IPS-NIHi7 (cell line): ENCODE measurements around the gene SLC6A3.

ENCODE experiments used
- DNase-seq: peaks from one replicate; pipeline ENCODE4 v3.0.0; 2012; ENCODE audit warnings: mixed read lengths; ENCODE audit errors: extremely low spot score

SLC6A3 gene

DNA sequence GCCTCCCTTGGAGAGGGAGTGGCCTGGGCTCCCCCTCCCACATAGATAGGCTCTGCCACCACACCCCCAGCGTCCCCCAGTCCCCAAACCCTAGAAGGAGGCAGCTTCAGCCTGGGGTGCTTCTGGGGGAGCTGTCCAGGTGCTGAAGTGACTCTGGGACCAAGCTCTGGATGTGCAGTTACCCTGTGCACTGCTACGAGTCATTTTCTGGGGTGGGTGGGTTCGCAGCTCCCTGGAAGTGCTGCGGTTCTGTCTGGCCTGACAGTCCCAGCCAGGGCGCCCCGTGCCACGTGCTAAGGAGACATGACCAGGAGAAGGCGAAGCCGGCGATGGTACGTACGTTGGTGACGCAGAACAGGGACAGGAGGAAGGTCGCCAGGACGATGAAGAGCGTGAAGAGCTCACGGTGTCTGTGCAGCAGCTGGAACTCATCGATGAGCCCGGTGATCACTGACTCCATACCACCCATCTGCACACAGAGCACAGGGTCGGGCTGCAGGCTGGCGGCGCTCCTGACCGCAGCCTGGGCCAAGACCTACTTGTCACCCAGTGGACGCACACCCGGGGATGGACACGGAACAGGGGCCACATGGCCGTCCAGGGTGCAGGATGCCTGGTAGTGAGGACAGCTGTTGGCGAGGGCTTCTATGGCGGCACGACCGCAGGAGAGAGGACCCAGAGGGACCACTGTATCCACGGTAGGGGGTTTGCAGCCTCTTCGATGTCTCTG is 35.7 kb downstream of the SLC6A3 start:
- peak; percentile 81 for DNase-seq

- no peak for DNase-seq
Measured at GRCh38 chr5:1406681-1407640, 38.3 kb downstream of the SLC6A3 start.

DNA sequence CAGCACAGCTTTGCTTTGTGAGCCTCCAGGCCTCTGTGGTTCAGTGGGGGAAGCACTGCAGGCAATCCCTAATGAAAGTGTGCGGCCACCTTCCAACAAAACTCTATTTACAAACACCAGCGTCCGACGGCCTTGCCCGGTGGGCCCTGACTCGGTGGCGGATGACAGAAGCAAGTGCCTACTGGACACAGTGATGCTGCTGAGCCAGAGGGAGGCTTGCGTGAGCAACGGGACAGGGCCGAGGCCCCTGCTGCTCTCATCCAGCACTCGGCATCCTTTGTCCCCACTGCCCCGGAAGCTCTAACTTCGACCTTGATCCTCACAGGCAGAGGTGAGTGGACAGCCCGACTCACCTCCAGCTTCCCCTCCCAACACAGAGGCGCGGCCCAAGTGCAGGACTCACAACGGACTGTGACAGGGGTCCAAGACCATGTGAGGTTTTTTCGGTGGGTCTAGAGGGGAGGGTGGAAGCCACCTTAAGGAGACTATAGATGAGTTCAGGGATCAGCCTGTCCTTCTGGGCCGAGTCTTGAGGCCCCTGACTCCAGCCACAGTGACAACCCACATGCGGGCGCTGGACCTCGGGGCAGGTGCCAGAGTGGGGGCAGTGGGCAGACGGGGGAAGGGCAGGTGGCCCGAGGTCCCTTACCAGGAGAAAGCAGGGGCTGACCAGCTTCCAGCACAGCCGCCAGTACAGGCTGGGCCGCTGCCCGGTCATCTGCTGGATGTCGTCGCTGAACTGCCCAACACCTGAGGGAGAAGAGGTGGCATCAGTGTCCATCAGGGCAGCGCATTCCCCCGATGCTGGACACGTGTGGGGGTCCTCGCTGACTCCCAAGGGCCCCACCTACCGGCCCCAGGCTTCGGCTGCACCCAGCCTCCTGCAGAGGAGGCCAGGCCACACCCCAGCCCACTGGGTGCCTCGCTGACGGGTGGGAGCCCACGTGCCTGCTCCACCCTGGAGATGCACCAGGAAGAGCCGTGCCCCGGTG is 39.4 kb downstream of the SLC6A3 start:
- no peak for DNase-seq

- DNase-seq: no peak
Measured at GRCh38 chr5:1405121-1405520, 40.1 kb downstream of the SLC6A3 start.

DNA sequence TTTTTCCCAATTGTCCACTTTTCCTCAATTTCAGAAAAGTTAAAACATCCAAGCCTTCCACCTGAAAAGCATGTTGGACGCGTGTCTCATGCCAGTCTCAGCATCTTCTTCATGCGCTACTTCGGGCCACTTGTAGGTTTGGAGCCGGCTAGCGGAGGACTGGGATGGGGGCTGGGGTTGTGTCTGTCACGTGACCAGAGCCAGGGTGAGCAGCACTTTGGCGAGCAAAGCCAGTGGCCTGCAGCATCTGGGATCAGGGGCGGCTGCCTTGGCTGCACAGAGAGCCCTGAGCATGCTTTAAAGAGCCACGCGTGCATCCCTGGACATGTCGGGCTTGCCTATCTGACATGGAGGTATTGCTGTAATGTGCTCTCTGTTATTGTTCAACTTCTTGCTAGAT is 41.2 kb downstream of the SLC6A3 start:
- no peak for DNase-seq

DNA sequence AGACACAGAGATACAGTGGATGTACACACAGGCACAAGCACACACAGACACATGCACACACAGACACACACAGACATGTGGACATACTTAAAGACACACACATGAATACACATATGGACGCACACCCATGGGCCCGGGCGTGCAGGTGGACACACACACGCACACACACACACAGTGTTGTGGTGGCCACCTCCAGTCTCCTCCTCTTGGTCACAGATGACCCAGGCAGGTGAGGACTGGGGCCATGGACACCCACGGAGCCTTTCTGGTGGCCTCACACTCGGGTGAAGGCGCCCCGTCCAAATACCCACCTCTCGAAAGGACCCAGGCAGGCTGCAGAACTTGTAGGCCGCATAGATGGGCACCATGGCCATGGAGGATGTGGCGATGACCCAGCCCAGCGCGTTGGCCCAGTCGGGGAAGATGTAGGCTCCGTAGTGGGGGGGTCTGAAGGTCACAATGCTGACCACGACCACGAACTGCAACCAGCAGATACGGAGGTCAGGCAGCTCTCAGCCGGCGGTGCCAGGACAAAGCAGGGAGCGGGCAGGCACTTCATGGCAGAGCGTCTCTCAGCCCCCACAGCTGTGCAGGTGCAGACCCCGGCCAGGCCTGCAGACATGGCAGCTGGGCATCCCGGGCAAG is 42.5 kb downstream of the SLC6A3 start:
- no peak for DNase-seq

DNA sequence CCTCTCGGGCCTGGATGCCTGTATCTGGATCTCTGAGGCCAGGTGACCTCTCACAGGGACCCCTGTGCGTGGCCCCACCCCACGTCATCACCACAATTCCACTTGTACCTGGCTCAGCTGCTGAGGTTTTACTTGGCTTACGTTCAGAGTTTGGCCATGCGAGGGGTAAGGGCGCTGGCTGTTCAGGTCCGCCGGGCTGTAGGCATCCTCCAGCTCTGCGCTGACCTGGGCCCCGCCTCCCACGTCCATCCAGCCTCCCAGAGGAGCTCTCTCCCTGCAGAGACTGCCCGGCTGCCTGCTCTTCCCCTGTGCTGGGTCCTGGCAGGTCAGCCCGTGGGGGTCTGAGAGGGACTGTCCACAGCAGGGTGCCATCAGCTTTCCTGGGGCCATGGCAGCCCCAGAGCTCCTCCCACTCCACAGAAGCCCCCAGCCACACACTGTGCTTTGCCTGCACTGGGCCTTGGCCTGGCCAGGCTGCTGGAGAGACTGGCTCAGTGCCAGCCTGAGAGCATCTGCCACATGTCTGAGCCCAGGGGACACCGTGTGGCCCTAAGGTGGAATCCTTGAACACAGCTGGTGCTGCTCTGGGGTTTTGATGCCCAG is 43.6 kb downstream of the SLC6A3 start:
- DNase-seq: no peak

DNA sequence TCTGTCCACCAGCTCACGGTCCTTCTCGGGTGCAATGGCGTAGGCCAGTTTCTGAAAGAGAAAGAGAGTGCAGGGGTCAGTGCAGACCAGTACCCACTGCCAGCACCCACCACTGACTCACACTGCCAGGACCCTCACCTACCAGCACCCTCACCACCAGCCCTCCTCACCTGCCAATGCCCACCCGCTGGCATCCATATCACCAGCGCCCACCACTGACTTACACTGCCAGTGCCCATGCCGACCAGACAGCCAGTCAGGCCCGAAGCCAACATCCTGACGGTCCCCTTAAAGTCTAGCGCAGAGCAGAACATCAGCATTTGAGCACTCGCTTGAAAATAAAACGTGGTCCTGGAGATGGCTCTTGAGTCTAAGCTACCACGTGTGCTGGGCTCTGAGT is 44.3 kb downstream of the SLC6A3 start:
- DNase-seq: no peak

DNA sequence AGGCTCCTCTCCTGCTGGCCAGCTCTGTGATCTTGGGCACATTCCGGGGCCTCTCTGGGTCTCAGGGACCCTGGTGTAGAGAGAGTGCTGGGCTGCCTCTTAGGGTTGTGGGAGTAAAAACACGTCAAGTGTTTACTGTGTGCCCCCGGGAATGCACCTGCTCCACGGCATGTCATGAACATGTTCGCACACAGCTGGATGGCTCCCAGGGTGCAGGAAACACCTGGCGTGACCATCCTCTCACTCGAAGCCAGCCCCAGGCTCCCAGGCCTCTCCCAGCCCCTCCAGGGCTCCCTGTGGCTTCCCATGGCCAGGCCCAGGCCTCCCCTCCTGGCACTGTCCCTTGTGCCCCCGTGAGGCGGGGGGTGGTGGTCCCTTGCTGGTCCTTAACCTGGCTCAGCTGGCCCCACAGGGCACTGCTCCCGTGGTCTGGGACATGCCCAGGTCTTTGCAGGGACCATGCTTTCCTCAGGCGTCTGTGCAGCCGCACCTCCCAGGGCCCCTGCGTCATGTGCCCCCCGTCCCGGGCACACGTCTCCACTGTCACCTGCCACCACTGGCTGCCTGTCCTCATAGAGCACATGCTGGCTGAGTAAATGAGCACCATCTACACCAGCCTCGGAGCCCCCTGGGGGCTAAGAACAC is 44.9 kb downstream of the SLC6A3 start:
- no peak for DNase-seq

- DNase-seq: no peak
Measured at GRCh38 chr5:1399737-1400136, 45.5 kb downstream of the SLC6A3 start.

GRCh38 chr5:1396293-1396816 is 48.9 kb downstream of the SLC6A3 start:
- DNase-seq: no peak

DNA sequence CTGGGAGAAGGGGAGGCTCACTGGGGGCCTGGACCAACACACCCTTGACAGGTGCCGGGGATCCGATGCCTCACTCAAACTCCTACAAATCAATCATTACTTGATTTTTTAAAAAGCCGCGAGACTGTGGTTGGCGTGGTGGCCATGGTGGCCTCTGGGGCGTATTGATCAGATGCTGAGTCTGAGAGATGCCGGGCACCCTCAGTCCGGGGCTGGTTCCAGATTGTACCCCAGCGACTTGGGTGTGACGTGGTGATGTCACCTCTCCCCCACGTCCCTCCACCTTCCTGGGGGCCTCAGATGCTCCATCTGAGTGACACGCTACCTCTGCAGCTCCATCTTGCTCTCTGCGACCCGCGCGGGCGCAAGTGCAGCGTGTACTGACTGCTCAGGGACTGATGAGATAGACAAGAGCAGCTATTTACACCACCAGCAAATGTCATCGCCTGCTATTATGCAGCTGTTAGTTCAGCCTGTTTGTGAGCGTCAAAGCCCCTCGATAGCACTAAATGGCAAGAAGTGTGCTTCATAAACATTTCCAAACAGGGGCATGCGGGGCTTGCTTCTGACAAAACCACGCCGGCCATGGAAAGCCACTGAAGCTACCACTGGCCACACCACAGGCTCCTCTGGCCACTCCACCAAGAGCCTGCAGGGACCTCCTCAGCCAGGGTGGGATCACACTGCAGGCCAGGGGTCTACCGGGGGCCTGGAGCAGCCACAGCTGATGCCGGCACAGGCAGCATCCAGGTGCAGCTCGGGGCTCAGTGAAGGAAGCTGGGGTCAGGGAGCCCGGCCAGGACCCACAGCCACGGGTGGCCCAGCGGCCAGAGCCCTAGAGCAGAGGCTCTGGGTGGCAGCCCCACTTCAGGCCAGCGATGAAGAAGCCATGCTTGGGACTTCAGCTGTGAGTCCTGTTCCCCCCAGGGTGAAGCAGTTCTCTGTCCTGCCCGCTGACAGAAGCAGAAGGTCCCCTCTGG is 50.1 kb downstream of the SLC6A3 start:
- DNase-seq: no peak

- DNase-seq: no peak
Measured at GRCh38 chr5:1393571-1394501, 51.4 kb downstream of the SLC6A3 start.

GRCh38 chr5:1392801-1393565 is 52.3 kb downstream of the SLC6A3 start:
- DNase-seq: no peak

DNA sequence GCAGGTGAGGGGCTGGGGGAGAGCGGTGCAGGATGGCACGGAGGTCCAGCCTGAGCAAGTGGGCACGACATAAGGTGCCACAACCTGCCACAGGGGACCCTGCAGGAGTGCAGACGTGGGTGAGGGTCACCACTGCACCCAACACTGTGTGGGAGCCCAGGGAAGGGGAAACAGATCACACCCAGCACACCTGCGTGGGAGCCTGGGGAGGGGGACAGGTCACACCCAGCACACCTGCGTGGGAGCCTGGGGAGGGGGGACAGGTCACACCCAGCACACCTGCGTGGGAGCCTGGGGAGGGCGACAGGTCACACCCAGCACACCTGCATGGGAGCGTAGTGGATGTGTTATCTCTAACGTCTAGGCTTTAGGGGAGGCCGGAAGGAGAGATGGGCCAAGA is 53.0 kb downstream of the SLC6A3 start:
- no peak for DNase-seq

GRCh38 chr5:1391691-1392090 is 53.5 kb downstream of the SLC6A3 start:
- DNase-seq: no peak
